Stimulated activated CD8-positive, alpha-beta memory T cell treated with anti-CD3 and anti-CD28 coated beads, Interleukin-15, amount 100 ng/mL, for 24 hours (primary cell): ENCODE measurements around the gene ITPKC.
"Not testable (repeated sequence)": the region's sequence is repeated elsewhere in the genome, so short reads cannot be mapped to it uniquely, and the experiment has no call there.

Experiments used
- DNase-seq: peaks from one replicate; pipeline ENCODE4 v3.0.0-alpha.2; 2020; ENCODE audit warnings: low read depth

Gene ITPKC

GRCh38 chr19:40717325-40717879 lies 490 bp downstream of the ITPKC start:
- no peak for DNase-seq

DNA sequence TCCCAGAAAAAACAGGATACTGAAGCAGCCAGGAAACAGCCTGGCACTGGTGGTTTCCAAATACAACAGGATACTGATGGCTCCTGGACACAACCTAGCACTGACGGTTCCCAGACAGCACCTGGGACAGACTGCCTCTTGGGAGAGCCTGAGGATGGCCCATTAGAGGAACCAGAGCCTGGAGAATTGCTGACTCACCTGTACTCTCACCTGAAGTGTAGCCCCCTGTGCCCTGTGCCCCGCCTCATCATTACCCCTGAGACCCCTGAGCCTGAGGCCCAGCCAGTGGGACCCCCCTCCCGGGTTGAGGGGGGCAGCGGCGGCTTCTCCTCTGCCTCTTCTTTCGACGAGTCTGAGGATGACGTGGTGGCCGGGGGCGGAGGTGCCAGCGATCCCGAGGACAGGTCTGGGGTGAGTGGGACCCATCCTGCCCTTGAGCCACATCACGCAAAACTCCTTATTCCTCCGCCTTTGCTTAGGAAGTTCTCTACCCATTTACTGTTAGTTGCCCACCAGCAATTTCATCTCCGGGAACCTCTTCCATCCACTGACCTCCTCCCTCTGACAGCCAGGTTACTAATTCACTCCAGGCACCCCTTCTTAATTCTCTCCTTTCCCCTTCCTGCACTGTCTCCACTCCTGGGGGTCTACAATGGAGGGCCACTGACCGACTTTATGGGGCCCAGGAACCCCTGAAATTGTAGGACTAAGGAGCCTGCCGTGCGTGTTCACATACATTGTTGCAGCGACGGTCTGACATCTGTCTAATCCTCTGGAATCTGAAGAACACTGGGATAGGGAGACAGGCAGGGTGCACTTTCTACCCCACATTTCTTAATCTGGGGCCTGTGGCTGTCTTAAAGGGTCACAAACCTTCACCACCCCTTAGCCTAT lies 1.2 kb downstream of the ITPKC start:
- DNase-seq, result no peak

- DNase-seq, result no peak
These were observed 2.0 kb downstream of the ITPKC start for GRCh38 chr19:40718774-40719391.

- DNase-seq, result no peak
These were observed 2.5 kb downstream of the ITPKC start for GRCh38 chr19:40719414-40719894.

DNA sequence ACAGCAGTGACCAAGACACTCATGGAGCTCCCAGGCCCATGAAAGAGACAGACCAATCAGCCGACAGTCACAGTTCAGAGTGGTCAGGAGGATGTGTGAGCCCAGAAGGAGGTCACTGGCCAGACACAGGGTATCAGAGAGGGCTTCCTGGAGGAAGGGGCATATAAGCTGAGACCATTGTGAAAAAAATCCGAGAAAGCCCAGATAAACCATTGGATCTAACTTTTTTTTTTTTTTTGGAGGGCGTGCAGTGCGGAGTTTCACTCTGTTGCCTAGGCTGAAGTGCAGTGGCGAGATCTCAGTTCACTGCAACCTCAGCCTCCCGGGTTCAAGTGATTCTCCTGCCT lies 4.2 kb downstream of the ITPKC start:
- no peak for DNase-seq

DNA sequence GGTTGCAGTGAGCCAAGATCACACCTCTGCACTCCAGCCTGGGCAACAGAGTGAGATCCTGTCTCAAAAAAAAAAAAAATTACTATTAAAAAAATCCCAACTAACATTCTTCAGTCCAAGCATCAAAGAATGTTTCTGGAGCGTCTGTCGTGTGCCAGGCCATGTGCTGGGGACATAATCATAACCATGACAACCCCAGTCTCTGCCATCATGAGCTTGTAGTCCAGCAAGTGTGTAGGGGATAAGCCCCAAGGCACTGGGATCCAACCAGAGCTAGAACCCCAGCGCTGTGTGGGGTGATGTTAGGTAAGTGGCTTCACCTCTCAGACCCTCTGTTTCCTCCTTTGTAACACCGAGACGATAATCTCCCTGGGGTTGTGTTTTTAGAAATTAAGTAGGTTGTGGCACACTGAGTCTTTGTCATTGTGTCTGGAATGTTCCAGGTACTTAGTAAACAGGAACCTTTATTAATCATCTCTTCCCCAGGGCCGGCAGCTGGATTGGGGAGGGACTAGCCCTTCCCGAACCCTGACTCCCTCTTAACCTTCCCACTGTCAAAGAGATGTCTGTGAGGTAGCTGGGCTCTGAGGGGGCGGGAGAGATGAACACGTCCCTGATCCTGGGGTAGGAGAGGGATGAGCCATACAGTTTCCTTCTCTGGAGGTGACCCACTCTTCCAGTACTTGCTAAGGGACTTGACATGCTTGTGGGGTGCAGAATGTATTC lies 5.2 kb downstream of the ITPKC start:
- no peak for DNase-seq

GRCh38 chr19:40723661-40724254 lies 6.8 kb downstream of the ITPKC start:
- no peak for DNase-seq

GRCh38 chr19:40724315-40724714 lies 7.4 kb downstream of the ITPKC start:
- DNase-seq, result no peak

DNA sequence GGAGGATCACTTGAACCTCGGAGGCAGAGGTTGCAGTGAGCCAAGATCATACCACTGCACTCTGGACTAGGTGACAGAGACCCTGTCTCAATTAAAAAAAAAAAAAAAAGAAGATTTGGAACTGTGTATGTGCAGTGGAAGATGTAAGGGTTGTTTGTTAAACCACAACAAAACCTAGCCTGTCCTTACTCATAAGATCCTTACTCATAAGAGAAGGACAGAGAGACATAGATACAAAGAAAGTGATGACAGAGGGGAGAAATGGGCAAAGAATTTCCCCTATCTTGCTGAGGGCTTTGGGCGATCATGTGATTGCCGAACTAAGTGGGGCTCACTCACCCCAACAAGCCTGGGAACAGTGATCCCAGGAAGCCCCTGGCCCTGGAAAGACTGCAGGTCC lies 7.9 kb downstream of the ITPKC start:
- no peak for DNase-seq

DNA sequence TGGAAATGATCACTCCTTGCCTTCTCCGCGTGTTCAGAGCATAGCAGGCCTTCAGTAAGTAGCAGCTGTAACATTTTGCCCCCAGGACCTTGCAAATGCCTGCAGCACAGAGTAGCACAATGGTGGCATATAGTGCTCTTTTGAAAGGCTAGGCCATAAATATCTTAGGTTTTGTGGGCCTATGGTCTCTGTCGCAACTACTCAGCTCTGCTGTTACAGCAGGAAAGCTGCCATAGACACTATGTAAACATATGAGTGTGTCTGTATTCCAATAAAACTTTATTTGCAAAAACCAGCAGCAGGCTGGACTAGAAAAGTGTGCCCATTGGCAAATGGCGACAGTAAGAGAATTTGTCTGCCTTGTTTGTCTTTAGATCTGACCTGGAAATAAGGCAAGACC lies 9.4 kb downstream of the ITPKC start:
- DNase-seq, result no peak

GRCh38 chr19:40730065-40730464 lies 13.2 kb downstream of the ITPKC start:
- not testable (repeated sequence) for DNase-seq

DNA sequence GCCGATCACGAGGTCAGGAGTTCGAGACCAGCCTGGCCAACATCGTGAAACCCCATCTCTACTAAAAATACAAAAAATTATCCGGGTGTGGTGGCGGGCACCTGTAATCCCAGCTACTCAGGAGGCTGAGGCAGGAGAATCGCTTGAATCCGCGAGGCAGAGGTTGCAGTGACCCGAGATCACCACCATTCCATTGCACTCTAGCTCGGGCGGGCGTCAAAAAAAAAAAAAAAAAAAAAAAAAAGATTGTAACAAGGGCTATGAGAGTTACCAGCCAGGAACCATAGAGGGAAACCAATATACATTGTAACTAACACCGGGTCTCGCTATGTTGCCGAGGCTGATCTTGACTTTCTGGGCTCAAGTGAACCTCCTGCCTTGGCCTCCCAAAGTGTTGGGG lies 15.4 kb downstream of the ITPKC start:
- not testable (repeated sequence) for DNase-seq

DNA sequence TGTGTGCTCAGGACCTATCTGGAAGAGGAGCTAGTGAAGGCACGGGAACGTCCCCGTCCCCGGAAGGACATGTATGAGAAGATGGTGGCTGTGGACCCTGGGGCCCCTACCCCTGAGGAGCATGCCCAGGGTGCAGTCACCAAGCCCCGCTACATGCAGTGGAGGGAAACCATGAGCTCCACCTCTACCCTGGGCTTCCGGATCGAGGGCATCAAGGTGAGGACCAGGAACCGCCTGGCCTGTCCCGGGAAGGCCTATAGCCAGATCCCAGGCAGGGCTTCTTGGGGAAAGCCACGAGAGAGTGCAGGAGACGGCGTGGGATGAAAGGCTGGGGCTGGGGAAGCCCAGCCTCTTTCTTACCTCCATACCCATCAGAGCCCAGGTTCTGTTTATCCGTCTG lies 16.2 kb downstream of the ITPKC start:
- no peak for DNase-seq

DNA sequence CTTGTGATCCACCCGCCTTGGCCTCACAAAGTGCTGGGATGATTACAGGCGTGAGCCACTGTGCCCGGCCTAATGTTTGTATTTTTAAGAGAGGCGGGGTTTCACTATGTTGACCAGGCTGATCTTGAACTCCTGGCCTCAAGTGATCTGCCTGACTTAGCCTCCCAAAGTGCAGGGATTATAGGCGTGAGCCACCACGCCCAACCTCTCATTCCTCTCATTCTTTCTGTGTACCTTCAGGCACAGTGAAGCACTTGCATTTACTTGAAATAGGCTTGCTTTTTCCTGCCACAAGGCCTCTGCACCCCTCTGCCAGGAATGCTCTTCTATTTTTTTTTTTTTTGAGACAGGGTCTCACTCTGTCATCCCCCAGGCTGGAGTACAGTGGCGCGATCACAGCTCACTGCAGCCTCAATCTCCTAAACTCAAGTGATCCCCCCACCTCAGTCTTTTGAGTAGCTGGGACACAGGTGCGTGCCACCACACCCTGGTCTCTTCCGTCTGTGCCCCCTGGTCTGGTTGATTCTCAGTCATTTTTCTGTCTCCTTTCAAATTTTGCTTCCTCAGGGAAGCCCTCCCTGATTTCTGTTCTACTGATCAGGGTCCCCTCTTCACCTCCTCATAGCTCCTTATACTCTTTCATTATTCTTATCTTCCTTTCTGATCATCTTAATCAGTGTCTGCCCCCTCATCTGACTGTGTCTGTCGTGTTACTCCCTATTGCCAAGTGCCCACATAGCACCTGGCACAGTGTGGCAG lies 18.3 kb downstream of the ITPKC start:
- no peak for DNase-seq

DNA sequence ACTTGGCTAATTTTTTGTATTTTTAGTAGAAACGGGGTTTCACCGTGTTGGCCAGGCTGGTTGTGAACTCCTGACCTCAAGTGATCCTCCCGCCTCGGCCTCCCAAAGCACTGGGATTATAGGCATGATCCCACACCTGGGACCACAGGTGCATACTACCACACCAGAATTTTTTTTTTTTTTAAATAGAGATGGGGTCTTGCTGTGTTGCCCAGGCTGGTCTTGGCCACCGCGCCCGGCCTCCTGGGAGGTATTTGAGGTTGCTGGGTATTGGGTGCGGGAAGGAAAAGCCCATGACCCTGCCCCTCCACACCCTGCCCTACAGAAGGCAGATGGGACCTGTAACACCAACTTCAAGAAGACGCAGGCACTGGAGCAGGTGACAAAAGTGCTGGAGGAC lies 19.7 kb downstream of the ITPKC start:
- no peak for DNase-seq

DNA sequence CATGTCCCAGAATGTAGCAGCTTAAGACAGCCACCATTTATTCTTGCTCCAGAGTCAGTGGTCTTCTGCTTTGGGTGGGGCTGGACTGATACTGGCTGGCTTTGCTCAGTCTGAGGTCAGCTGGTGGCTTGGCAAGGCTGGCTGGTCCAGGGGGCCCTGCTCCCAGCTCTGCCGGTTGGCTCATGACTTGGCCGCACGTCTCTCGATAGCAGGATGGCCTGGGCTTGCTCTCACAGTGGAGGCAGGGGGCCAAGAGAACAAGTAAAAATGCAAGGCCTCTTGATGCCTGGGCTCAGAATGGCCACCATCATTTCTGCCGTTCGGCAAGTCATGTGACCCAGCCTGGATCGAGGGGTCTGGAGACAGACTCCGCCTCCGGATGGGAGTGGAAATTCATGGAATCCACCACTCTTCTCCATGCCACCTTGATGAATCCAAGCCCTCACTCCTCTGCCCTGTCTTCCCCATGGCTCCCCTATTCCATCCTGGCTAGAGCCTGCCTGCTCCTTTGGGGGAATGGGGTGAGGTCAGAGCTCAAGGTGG lies 20.3 kb downstream of the ITPKC start:
- DNase-seq, result no peak

GRCh38 chr19:40739030-40739839 lies 22.3 kb downstream of the ITPKC start:
- DNase-seq, result no peak

DNA sequence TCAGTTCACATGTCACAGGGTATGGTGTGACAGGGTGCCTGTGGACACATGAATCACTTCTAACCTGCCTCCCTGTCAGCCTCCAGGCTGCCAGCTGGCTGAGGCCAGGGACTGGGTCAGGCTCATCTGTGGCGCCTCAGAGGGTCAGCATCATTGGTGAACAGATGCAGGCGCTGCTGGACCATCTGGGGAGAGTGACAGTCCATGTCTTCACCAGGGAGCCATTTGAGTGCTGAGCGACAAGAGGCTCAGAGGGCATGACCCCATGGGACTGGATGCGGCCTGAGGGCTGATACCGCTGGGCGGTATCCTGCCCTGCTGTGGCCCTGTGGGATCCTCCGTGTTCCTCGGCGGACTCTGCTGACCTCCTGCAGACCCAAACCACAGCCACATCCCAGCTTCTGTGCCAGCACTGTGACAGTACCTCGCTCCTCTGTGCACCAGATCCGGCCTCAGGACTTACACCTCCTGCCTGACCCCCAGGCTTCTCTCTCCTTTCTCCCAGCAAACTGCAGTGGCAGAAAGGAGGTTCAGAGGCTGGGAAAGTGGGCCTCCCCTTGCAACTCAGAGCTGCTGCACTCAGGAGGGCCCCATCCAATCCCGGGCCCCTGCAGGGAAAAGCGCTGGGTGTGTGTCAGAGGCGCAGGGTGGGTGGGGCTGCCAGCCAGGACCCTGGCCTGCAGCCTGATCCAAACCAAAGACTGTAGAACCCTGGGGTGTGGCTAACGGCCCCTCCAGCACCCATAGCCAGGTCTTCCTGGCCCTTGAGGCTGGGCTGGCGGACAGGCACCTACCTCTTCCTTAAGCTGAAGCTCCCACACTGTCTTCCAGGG lies 23.2 kb downstream of the ITPKC start:
- DNase-seq, result no peak

GRCh38 chr19:40740747-40741146 lies 23.8 kb downstream of the ITPKC start:
- no peak for DNase-seq
